ENCODE data around the gene POLDIP3.
"Not testable (repeated sequence)": the region's sequence is repeated elsewhere in the genome, so short reads cannot be mapped to it uniquely, and the experiment has no call there.

POLDIP3 gene

GRCh38 chr22:42617155-42617983, 2.7 kb upstream of the POLDIP3 start:
- DNase-seq: no peak

- DNase-seq: not testable (repeated sequence)
Measured at GRCh38 chr22:42615860-42616175, 1.1 kb upstream of the POLDIP3 start.

- peak; percentile 85 for DNase-seq
Measured at GRCh38 chr22:42615092-42615859, 593 bp upstream of the POLDIP3 start.

- DNase-seq: no peak
Measured at GRCh38 chr22:42613872-42614301, 796 bp downstream of the POLDIP3 start.

- DNase-seq: no peak
Measured at GRCh38 chr22:42612336-42612735, 2.3 kb downstream of the POLDIP3 start.

GRCh38 chr22:42611051-42611450, 3.6 kb downstream of the POLDIP3 start:
- no peak for DNase-seq

- no peak for DNase-seq
Measured at GRCh38 chr22:42610186-42610585, 4.5 kb downstream of the POLDIP3 start.

GRCh38 chr22:42608823-42609361, 5.8 kb downstream of the POLDIP3 start:
- no peak for DNase-seq

GRCh38 chr22:42608136-42608822, 6.4 kb downstream of the POLDIP3 start:
- DNase-seq: no peak

GRCh38 chr22:42607641-42608040, 7.0 kb downstream of the POLDIP3 start:
- DNase-seq: not testable (repeated sequence)

GRCh38 chr22:42604403-42604802, 10.3 kb downstream of the POLDIP3 start:
- DNase-seq: no peak

- no peak for DNase-seq
Measured at GRCh38 chr22:42603427-42603826, 11.3 kb downstream of the POLDIP3 start.

GRCh38 chr22:42602470-42602869, 12.2 kb downstream of the POLDIP3 start:
- no peak for DNase-seq

- no peak for DNase-seq
Measured at GRCh38 chr22:42601879-42602465, 12.7 kb downstream of the POLDIP3 start.

GRCh38 chr22:42596863-42597530, 17.7 kb downstream of the POLDIP3 start:
- no peak for DNase-seq

- DNase-seq: no peak
Measured at GRCh38 chr22:42596336-42596735, 18.3 kb downstream of the POLDIP3 start.

- no peak for DNase-seq
Measured at GRCh38 chr22:42595434-42595833, 19.2 kb downstream of the POLDIP3 start.

- no peak for DNase-seq
Measured at GRCh38 chr22:42591987-42592386, 22.7 kb downstream of the POLDIP3 start.

- DNase-seq: no peak
Measured at GRCh38 chr22:42587588-42588175, 27.0 kb downstream of the POLDIP3 start.

- no peak for DNase-seq
Measured at GRCh38 chr22:42586381-42586780, 28.3 kb downstream of the POLDIP3 start.

GRCh38 chr22:42585096-42585495, 29.6 kb downstream of the POLDIP3 start:
- DNase-seq: no peak

- no peak for DNase-seq
Measured at GRCh38 chr22:42584364-42584940, 30.2 kb downstream of the POLDIP3 start.

Data from NCI-H1105 (cell line).